A549 (cell line): ENCODE data around the gene HS6ST1. TPM values are rescaled to one million over a fixed set of nuclear protein-coding genes. Genes with fewer than 3 reads are reported as not detected.
"Not testable (repeated sequence)": the region's sequence is repeated elsewhere in the genome, so short reads cannot be mapped to it uniquely, and the experiment has no call there.

Source experiments
- ATAC-seq, 2 experiments: fragments of 200-7000 bp in 1 of 2; fragments of >200 bp in 1 of 2; cut with Nextera tagmentation in 1 of 2; cut with Tn5 transposase in 1 of 2; 3 replicates each; pipeline versions ENCODE4 v1.8.0 to v1.9.1; 2018 to 2020; ENCODE audit warnings: mild to moderate bottlenecking in 1 of 2, moderate library complexity in 1 of 2
- CTCF ChIA-PET: fragments of 300-600 bp; sonication (Branson Sonifier 250); formaldehyde crosslinking; extraction: SDS; loops from one replicate; lab custom pipeline; 2021; ENCODE audit warnings: antibody characterized with exemption, inconsistent platforms; lab: Yijun Ruan, JAX
- POLR2A ChIA-PET: fragments of 350-600 bp; formaldehyde crosslinking; extraction: SDS; loops from one replicate; lab custom pipeline; 2021; ENCODE audit warnings: antibody characterized with exemption, inconsistent platforms; lab: Yijun Ruan, JAX
- DNase-seq, 2 experiments: peaks; one replicate each; pipeline versions ENCODE4 v3.0.0 to v3.0.0-alpha.2; 2011 to 2016; ENCODE audit warnings: low read depth in 1 of 2, low spot score in 1 of 2
- FAIRE-seq: peaks from 2 replicates; lab custom pipeline; 2011; peaks lifted over from hg19 to GRCh38; lab: Jason Lieb, UNC
- H3K27ac ChIP-seq, 2 experiments: fragments of >200 bp; sonication (Bioruptor Twin); formaldehyde crosslinking; 3 replicates each; pipeline ENCODE4 v1.5.1; 2016 to 2017
- H3K4me1 ChIP-seq: fragments of >200 bp; sonication (Bioruptor Twin); formaldehyde crosslinking; 3 replicates; pipeline ENCODE4 v1.6.1; 2016
- H3K4me2 ChIP-seq: fragments of >200 bp; sonication (Bioruptor Twin); formaldehyde crosslinking; 3 replicates; pipeline ENCODE4 v1.6.1; 2016
- H3K4me3 ChIP-seq: fragments of >200 bp; sonication (Bioruptor Twin); formaldehyde crosslinking; 3 replicates; pipeline ENCODE4 v1.5.1; 2016
- H3K9me3 ChIP-seq: fragments of >200 bp; sonication (Bioruptor Twin); formaldehyde crosslinking; 3 replicates; pipeline ENCODE4 v1.6.1; 2016
- BHLHE40 ChIP-seq: IDR thresholded peaks from 2 replicates; pipeline ENCODE4 v1.6.1; 2012; ENCODE audit warnings: low read depth, low read length, inconsistent platforms
- CBX2 ChIP-seq: fragments of 200-600 bp; sonication (generic); IDR thresholded peaks from 2 replicates; pipeline ENCODE4 v1.6.1; 2016; ENCODE audit warnings: low read depth, mild to moderate bottlenecking, borderline replicate concordance
- CBX8 ChIP-seq: fragments of 200-600 bp; sonication (generic); IDR thresholded peaks from 2 replicates; pipeline ENCODE4 v1.6.1; 2016
- EHF ChIP-seq: fragments of 250-450 bp; sonication (Bioruptor Pico); IDR thresholded peaks from 2 replicates; pipeline ENCODE4 v1.5.0; 2020; ENCODE audit warnings: mild to moderate bottlenecking
- EHMT2 ChIP-seq: fragments of 200-600 bp; sonication (generic); IDR thresholded peaks from 2 replicates; pipeline ENCODE4 v1.6.1; 2016; ENCODE audit warnings: antibody characterized with exemption, low read depth, mild to moderate bottlenecking, moderate library complexity
- EP300 ChIP-seq, 2 experiments: fragments of >200 bp; sonication (Bioruptor Twin); formaldehyde crosslinking; IDR thresholded peaks; 2 replicates in 1 of 2; 3 replicates in 1 of 2; pipeline ENCODE4 v1.6.1; 2016 to 2017
- FOSL2 ChIP-seq, 2 experiments: fragments of 450-650 bp in 1 of 2; fragments of >200 bp in 1 of 2; sonication (Bioruptor Twin) in 1 of 2; formaldehyde crosslinking; IDR thresholded peaks; 2 replicates each; pipeline versions ENCODE4 v1.5.0 to v1.6.1; 2016 to 2020; ENCODE audit warnings: mild to moderate bottlenecking in 1 of 2, moderate library complexity in 1 of 2
- GATA3 ChIP-seq: IDR thresholded peaks from 2 replicates; pipeline ENCODE4 v1.6.1; 2012; ENCODE audit warnings: borderline replicate concordance
- HMGXB4 ChIP-seq: fragments of 250-450 bp; sonication (Bioruptor Pico); IDR thresholded peaks from 2 replicates; pipeline ENCODE4 v1.5.0; 2021; ENCODE audit warnings: mild to moderate bottlenecking, moderate library complexity, borderline replicate concordance
- HOXB13 ChIP-seq: fragments of 250-450 bp; sonication (Bioruptor Pico); IDR thresholded peaks from 2 replicates; pipeline ENCODE4 v1.5.0; 2020; ENCODE audit warnings: low read depth, mild to moderate bottlenecking, moderate library complexity
- KDM5A ChIP-seq: fragments of 200-600 bp; sonication (generic); IDR thresholded peaks from 2 replicates; pipeline ENCODE4 v1.6.1; 2016; ENCODE audit warnings: antibody characterized with exemption, mild to moderate bottlenecking
- MAZ ChIP-seq: fragments of 150-350 bp; IDR thresholded peaks from 2 replicates; pipeline ENCODE4 v1.6.1; 2014; ENCODE audit warnings: antibody characterized with exemption, low read depth, low read length, borderline replicate concordance
- MYC ChIP-seq: IDR thresholded peaks from 2 replicates; pipeline ENCODE4 v1.6.1; 2012; ENCODE audit warnings: mild to moderate bottlenecking, inconsistent platforms, low read length, improper control_type of control experiment, borderline replicate concordance
- NR3C1 ChIP-seq: fragments of >200 bp; sonication (Bioruptor Twin); formaldehyde crosslinking; IDR thresholded peaks from 3 replicates; pipeline ENCODE4 v1.6.1; 2017
- PHF8 ChIP-seq: fragments of 200-600 bp; sonication (generic); IDR thresholded peaks from 2 replicates; pipeline ENCODE4 v1.6.1; 2016; ENCODE audit warnings: low read depth, mild to moderate bottlenecking, antibody characterized with exemption, moderate library complexity, borderline replicate concordance
- POLR2A ChIP-seq: IDR thresholded peaks from 2 replicates; pipeline ENCODE4 v1.6.1; 2012; ENCODE audit warnings: mild to moderate bottlenecking, low read length
- SREBF2 ChIP-seq: fragments of 450-650 bp; IDR thresholded peaks from 2 replicates; pipeline ENCODE4 v1.6.1; 2014; ENCODE audit warnings: mild to moderate bottlenecking, moderate library complexity
- ZNF302 ChIP-seq: fragments of 250-450 bp; sonication (Bioruptor Pico); IDR thresholded peaks from 2 replicates; pipeline ENCODE4 v1.9.0; 2021; ENCODE audit warnings: inconsistent platforms, mild to moderate bottlenecking, moderate library complexity
- WGBS: methylation state at CpG from one replicate; pipeline ENCODE4 v1.1.6; 2017; ENCODE audit errors: missing lambda C conversion rate; 5-methylcytosine and 5-hydroxymethylcytosine counted together
- polyA plus RNA-seq, 4 experiments: library from polyadenylated mRNA; depleted of rRNA in 3 of 4; stranded (reverse); fragments of >200 nt; fragmentation: RNase III in 1 of 4; extraction: RNeasy Plus Mini Kit Qiagen cat#74134 plus additional on column Dnase treatment in 1 of 4; gene quantifications; 2 replicates in 3 of 4; 3 replicates in 1 of 4; pipeline ENCODE4 v1.2.3, GENCODE V29; 2011 to 2017
- TF ChIP-seq, protein P1 (sequence below): IDR thresholded peaks from 2 replicates; pipeline ENCODE4 v1.6.1; 2012
- TF ChIP-seq, protein P2 (sequence below): fragments of 200-600 bp; sonication (generic); IDR thresholded peaks from 2 replicates; pipeline ENCODE4 v1.6.1; 2016; ENCODE audit warnings: antibody characterized with exemption, mild to moderate bottlenecking, moderate library complexity

HS6ST1 gene
- polyA plus RNA-seq, 2 of the 4 experiments (the other 2 are of a cell fraction), result 3.8 to 11.6 TPM

DNA sequence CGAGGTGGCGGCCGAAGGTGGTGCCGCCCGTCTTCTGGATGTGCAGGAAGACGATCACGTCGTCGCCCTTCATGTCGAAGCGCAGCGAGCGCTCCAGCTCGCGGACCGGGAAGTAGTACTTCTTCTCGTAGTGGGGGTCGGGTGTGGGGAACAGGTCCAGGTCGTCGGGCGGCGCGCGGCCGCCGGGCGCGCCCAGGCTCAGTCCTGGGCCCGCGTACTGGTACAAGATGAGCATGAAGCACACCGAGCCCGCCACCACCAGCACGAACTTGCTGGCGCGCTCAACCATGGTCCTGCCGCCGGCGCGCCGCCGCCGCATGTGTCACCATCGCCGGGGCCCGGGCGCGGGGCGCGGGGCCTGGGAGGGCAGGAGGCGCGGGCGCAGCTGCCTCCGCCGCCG is 423 bp downstream of the HS6ST1 start:
- Histone ChIP-seq H3K27ac (peak overlapping the region; percentile 59 to 94; a peak in 4 of 6 replicates), H3K4me1 (peaks cover 20% of the 10 kb centered on the region), H3K4me2 (peak overlapping the region; percentile 88), H3K4me3 (peak overlapping the region; percentile 54)
- 14% methylated on average over 7 of the region's 55 CpGs for WGBS
- peak in 1 of 2 experiments; percentile 35 for DNase-seq
- POLR2A ChIA-PET, FAIRE-seq, H3K9me3 ChIP-seq: not testable (repeated sequence)
- peak in 1 of 2 experiments; percentile 5; a peak in 3 of 6 replicates for ATAC-seq
- CTCF ChIA-PET, result interaction anchor here (1.3 kb wide), 1 partner anchor 11 kb away, joined by 3 read pairs; no protein-coding TSS in a partner anchor
- TF ChIP-seq, protein P1, sequence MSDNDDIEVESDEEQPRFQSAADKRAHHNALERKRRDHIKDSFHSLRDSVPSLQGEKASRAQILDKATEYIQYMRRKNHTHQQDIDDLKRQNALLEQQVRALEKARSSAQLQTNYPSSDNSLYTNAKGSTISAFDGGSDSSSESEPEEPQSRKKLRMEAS, result 0 out of 2 replicates have a peak, but pooled peaks have one; percentile 10

DNA sequence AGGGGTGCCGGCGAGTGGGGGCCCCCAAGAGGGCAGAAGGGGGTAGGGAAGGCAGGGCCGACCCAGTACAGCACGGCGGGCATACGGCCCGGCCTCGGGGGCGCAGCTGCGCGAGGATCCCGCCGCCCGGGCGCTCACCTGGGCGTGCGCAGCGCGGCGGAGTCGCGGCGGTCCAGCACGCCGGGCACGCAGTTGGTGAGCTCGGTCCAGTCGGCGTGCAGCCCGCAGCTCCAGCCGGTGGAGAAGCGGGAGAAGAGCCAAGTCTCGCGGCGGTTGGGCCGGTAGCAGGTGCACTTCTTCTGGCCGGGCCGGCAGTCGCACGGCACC is 806 bp downstream of the HS6ST1 start:
- WGBS, result 2% methylated on average over 6 of the region's 40 CpGs
- CTCF ChIA-PET, result interaction anchor here (1.3 kb wide), 1 partner anchor 12 kb away, joined by 3 read pairs; no protein-coding TSS in a partner anchor
- FAIRE-seq, POLR2A ChIA-PET, DNase-seq, H3K9me3 ChIP-seq, ATAC-seq: not testable (repeated sequence)
- Histone ChIP-seq H3K4me2 (peak overlapping the region; percentile 88), H3K27ac (peak overlapping the region; percentile 14 to 68; a peak in 2 of 6 replicates), H3K4me3 (peak overlapping the region; percentile 54), H3K4me1 (peaks cover 20% of the 10 kb centered on the region)
- TF ChIP-seq, protein P1, result peak; percentile 37; the same call in 1 of the 2 replicates

DNA sequence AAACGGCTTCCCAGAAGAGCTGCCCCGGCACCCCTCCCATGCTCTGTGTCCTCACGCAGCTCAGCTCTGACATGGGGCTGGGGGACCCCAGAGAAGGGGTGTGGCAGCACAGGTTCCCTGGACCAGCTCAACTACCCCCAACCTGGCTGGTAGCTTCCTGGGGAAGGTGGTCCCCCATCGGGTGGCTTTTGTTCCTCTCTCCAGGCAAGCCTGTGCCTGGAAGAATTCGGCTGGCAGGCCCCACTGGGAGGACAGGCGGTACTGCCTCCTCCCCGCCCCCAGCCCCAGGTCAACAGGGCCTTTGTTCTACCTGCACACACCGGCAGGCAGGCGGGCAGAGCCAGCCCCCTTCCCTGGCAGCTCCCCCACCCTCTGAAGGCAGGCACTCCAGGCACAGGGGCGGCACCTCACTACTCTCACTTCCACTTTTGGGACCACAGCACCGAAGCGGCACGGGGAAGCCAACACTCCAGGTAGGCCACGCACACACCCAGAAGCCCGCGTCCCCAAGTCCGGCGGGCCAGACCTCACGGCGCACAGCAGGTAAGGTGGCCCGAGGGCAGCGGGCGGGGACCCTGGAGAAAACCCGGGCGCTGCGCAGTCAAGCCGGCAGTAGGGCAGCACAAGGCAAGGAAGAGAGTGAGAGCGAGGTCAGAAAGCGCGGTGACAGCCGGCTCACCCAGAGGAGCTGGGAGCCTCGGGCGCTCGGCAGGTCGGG is 1.3 kb downstream of the HS6ST1 start:
- POLR2A ChIA-PET, result no interaction called here
- H3K4me2 ChIP-seq, result peak overlapping the region; percentile 88

GRCh38 chr2:128316777-128317180 is 1.9 kb downstream of the HS6ST1 start:
- DNase-seq (no peak), ATAC-seq (no peak), FAIRE-seq (no peak)
- CTCF ChIA-PET, result interaction anchor here (0.6 to 1.6 kb wide), 3 partner anchors 10 to 16 kb away, joined by 3 to 4 read pairs (median 3); no protein-coding TSS in a partner anchor
- WGBS, result 79% methylated on average over 3 of the region's 5 CpGs
- Histone ChIP-seq H3K27ac (no peak overlapping the region; a peak in 1 of 6 replicates), H3K4me2 (peak overlapping the region; percentile 88), H3K4me1 (peaks cover 17% of the 10 kb centered on the region), H3K9me3 (no peaks in the 10 kb centered on the region), H3K4me3 (no peak overlapping the region)
- no peak for TF ChIP-seq CBX2
- TF ChIP-seq GATA3, result no peak
- TF ChIP-seq, protein P2, sequence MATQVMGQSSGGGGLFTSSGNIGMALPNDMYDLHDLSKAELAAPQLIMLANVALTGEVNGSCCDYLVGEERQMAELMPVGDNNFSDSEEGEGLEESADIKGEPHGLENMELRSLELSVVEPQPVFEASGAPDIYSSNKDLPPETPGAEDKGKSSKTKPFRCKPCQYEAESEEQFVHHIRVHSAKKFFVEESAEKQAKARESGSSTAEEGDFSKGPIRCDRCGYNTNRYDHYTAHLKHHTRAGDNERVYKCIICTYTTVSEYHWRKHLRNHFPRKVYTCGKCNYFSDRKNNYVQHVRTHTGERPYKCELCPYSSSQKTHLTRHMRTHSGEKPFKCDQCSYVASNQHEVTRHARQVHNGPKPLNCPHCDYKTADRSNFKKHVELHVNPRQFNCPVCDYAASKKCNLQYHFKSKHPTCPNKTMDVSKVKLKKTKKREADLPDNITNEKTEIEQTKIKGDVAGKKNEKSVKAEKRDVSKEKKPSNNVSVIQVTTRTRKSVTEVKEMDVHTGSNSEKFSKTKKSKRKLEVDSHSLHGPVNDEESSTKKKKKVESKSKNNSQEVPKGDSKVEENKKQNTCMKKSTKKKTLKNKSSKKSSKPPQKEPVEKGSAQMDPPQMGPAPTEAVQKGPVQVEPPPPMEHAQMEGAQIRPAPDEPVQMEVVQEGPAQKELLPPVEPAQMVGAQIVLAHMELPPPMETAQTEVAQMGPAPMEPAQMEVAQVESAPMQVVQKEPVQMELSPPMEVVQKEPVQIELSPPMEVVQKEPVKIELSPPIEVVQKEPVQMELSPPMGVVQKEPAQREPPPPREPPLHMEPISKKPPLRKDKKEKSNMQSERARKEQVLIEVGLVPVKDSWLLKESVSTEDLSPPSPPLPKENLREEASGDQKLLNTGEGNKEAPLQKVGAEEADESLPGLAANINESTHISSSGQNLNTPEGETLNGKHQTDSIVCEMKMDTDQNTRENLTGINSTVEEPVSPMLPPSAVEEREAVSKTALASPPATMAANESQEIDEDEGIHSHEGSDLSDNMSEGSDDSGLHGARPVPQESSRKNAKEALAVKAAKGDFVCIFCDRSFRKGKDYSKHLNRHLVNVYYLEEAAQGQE, result no peak
- TF ChIP-seq KDM5A, result no peak
- TF ChIP-seq EHMT2, result no peak
- no peak for TF ChIP-seq MAZ
- no peak for TF ChIP-seq MYC
- POLR2A ChIA-PET, result no interaction called here

More for the DNA sequence above, 1.3 kb downstream of the HS6ST1 start:
- H3K4me1 ChIP-seq, result peaks cover 17% of the 10 kb centered on the region
- no peak for FAIRE-seq
- no peak for DNase-seq
- CTCF ChIA-PET, result interaction anchor here (1.3 kb wide), 1 partner anchor 12 kb away, joined by 3 read pairs; no protein-coding TSS in a partner anchor
- no peaks in the 10 kb centered on the region for H3K9me3 ChIP-seq
- peak overlapping the region; percentile 14 to 68; a peak in 2 of 6 replicates for H3K27ac ChIP-seq
- peak overlapping the region; percentile 54 for H3K4me3 ChIP-seq
- TF ChIP-seq BHLHE40 (no peak), FOSL2 (IDR thresholded peaks at IDR 0.05) (no peak), FOSL2 (CRISPR knock-in tag; IDR thresholded peaks at IDR 0.05) (no peak), HOXB13 (no peak), NR3C1 (no peak), PHF8 (no peak), SREBF2 (no peak), CBX8 (no peak), EHF (no peak), ZNF302 (CRISPR knock-in tag) (no peak), MYC (no peak), MAZ (no peak), EP300 (IDR thresholded peaks at IDR 0.05) (no peak), POLR2A (no peak), HMGXB4 (CRISPR knock-in tag) (no peak)
- 37% methylated on average over 17 of the region's 35 CpGs for WGBS
- ATAC-seq, result no peak
